HG03159 (cell line): ENCODE measurements around the gene RGS11.
"Not testable (repeated sequence)": the region's sequence is repeated elsewhere in the genome, so short reads cannot be mapped to it uniquely, and the experiment has no call there.

Experiments
- ATAC-seq: cut with Tn5 transposase; IDR thresholded peaks from one replicate; pipeline ENCODE4 v1.9.1; 2021; ENCODE audit warnings: mild to moderate bottlenecking, moderate library complexity; ENCODE audit not compliant: unreplicated experiment

RGS11 gene

DNA sequence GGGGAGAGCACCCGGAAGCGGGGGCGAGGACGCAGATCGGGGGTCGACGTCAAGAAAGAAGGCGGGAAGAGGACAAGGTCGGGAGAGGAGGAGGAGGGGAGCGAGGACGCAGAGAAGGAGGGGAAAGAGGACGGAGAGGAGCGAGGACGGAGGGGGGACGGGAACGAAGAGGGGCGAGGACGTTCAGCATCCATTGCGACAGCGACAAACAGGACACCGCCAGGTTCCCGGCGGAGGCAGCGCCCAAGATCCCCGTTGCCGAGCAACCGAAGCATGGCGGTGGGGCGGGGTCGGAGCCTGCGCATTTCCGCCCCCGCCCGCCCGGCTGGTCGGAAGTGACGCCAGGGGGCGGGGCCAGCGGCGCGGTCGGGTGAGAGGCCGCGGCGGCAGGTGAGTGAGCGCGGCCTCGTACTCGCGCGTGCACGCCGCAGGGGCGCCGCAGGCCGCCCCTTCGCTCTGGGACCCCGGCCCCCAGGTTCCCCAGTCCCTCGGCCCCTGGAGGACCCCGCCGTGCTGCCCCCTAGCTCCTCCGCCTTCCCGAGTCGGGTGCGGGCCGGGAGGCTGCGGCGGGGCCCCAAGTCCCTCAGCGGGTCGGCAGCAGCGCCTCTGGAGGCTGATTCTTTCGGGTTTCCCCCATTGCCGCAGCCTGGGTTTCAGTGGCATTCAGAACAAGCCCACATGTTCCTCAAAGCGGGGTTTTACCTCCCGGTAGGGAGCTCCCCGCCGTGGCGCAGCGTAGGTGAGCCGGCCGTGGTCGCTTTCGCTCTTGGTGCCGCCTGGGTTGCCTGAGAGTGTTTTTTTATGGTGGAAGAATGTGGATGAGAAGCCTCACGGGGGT is 41.1 kb downstream of the RGS11 start, which contains the start of gene FAM234A:
Gene FAM234A, plus strand, starts transcription at position 354 of the 838 bp plus-strand sequence. CDS start 19,593 bp downstream, outside the sequence.
- ATAC-seq: peak; percentile 75

DNA sequence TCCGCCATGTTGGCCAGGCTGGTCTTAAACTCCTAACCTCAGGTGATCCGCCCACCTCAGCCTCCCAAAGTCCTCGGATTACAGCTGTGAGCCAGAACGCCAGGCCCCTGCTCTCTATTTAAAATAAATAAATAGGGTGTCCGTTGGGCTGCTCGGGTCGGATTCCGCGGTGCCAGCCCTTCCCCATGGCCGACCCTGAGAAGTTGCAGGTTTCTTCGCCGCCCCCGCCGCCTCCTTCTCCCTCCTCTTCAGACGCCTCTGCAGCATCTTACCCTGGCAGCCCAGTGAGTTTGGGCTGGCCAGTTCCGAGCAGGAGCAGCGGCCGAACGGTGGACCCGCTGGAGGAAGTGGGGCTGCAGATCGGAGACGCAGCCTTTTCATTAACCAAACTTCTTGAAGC is 44.8 kb downstream of the RGS11 start:
- no peak for ATAC-seq

- ATAC-seq: not testable (repeated sequence)
Observed at GRCh38 chr16:230351-230750, 45.4 kb downstream of the RGS11 start.

GRCh38 chr16:229731-230281 is 45.9 kb downstream of the RGS11 start:
- ATAC-seq: no peak

- peak; percentile 76 for ATAC-seq
Observed at GRCh38 chr16:228852-229730, 46.7 kb downstream of the RGS11 start, which contains the start of gene LUC7L. TSS of gene LUC7L (minus strand) at chr16:229449. CDS start at chr16:229339, 110 bp downstream.

DNA sequence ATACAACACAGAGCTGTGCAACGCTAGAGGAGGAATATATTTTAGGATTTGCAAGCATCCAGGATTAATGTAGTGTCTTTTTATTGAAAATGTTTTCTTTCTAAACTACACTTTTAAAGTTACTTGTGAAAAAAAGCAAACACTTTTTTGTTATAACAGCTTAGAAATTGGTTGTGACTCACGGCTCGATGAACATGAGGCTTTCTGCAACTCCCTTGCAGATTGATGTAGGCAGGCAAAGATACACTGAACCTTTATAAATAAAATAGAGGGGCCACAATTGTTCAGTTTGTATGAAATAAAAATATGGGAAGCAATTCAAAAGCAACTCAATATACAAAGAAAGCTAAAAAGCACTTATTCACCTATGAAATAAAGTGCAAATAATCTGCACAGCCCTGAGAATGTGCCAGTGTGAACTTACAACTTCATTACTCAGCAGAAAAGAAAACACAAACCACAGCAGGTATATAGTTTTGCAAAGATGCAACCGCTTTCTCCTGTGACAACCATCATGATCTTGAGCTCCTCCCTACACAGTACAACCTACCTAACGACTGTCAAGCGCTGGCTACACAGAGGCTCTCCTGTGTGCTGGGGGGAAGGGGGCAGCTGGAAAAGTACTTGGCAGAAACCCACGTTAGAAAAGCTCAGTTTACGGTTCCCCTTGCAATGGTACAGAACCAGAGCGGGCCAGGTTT is 47.4 kb downstream of the RGS11 start:
- ATAC-seq: peak; percentile 14

- no peak for ATAC-seq
Observed at GRCh38 chr16:220021-220420, 55.7 kb downstream of the RGS11 start.
